Measurements from ENCODE around the gene SMPDL3A.

Gene SMPDL3A

DNA sequence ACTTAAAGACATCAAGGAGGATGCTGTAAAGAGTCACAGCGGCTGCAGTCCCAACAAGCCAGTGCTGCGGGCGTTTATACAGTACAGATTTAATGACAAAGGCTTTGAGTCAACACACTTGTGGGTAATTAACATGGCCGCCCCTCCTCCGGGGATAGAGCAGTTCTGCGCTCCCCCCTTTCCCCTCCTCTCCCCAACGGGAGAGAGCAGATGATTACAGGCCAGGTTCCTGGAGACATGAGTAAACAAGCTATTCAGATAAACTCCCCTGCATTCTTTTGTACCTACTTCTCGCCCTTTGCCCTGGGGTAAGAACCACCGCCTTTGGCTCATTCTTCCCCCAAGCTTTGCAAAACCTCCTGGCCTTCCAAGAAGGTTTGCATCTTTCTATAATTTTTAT, 33.2 kb upstream of the SMPDL3A start:
- DNase-seq (no peak), ATAC-seq (ENCODE audit: insufficient read depth, low read depth) (no peak)
- Histone ChIP-seq H2AFZ (ENCODE audit: low read depth, low read length) (no peak overlapping the region), H3K4me2 (ENCODE audit: insufficient read depth, low read length) (no peak overlapping the region), H3K9me3 (ENCODE audit: insufficient read depth, low read length, severe bottlenecking) (no peaks in the 10 kb centered on the region), H3K4me1 (ENCODE audit: insufficient read depth, low read length) (peaks cover 18% of the 10 kb centered on the region), H3K36me3 (ENCODE audit: insufficient read depth, low read length) (no peaks in the 10 kb centered on the region), H3K27ac (ENCODE audit: low read length) (no peak overlapping the region), H3K4me3 (ENCODE audit: low read depth in 1 of 2, low read length in 2 of 2) (no peak overlapping the region), H3K79me2 (ENCODE audit: insufficient read depth, low read length) (no peaks in the 10 kb centered on the region), H3K9ac (ENCODE audit: low read depth, low read length) (no peak overlapping the region), H3K27me3 (ENCODE audit: insufficient read depth, low read length, poor library complexity) (no peaks in the 10 kb centered on the region), H4K20me1 (ENCODE audit: insufficient read depth, low read length) (no peaks in the 10 kb centered on the region)
- TF ChIP-seq, protein P1, sequence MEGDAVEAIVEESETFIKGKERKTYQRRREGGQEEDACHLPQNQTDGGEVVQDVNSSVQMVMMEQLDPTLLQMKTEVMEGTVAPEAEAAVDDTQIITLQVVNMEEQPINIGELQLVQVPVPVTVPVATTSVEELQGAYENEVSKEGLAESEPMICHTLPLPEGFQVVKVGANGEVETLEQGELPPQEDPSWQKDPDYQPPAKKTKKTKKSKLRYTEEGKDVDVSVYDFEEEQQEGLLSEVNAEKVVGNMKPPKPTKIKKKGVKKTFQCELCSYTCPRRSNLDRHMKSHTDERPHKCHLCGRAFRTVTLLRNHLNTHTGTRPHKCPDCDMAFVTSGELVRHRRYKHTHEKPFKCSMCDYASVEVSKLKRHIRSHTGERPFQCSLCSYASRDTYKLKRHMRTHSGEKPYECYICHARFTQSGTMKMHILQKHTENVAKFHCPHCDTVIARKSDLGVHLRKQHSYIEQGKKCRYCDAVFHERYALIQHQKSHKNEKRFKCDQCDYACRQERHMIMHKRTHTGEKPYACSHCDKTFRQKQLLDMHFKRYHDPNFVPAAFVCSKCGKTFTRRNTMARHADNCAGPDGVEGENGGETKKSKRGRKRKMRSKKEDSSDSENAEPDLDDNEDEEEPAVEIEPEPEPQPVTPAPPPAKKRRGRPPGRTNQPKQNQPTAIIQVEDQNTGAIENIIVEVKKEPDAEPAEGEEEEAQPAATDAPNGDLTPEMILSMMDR (IDR thresholded peaks at IDR 0.05; ENCODE audit: borderline replicate concordance, extremely low read depth, low read length, poor library complexity, severe bottlenecking), result no peak
- TF ChIP-seq EZH2 (IDR thresholded peaks at IDR 0.05; ENCODE audit: borderline replicate concordance, low read depth, low read length, severe bottlenecking), result no peak

DNA sequence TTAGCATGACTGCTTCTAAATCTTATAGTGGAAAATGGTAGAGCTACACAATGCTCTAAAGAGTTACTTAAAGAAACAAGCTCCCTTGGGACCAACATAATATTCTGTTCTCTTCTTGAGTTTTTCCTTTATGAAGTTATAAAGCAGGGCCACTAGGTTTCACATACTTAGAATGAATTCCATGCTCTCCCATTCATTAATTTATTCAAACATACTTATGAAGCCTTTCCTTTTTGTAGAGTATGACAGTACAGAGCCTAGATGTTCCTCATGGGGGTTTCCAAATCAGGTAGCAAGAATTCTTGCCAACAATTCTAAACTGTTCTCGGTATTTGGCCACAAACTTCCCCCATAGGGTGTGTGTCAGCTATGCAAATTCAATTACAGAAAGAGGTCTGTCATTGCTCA, 30.1 kb upstream of the SMPDL3A start:
- Histone ChIP-seq H3K4me3 (ENCODE audit: low read depth in 1 of 2, low read length in 2 of 2) (no peak overlapping the region), H3K9me3 (ENCODE audit: insufficient read depth, low read length, severe bottlenecking) (no peaks in the 10 kb centered on the region), H4K20me1 (ENCODE audit: insufficient read depth, low read length) (no peaks in the 10 kb centered on the region), H3K9ac (ENCODE audit: low read depth, low read length) (no peak overlapping the region), H3K79me2 (ENCODE audit: insufficient read depth, low read length) (no peaks in the 10 kb centered on the region), H3K27me3 (ENCODE audit: insufficient read depth, low read length, poor library complexity) (no peaks in the 10 kb centered on the region), H3K36me3 (ENCODE audit: insufficient read depth, low read length) (no peaks in the 10 kb centered on the region), H2AFZ (ENCODE audit: low read depth, low read length) (no peak overlapping the region), H3K4me2 (ENCODE audit: insufficient read depth, low read length) (no peak overlapping the region), H3K27ac (ENCODE audit: low read length) (no peak overlapping the region), H3K4me1 (ENCODE audit: insufficient read depth, low read length) (no peaks in the 10 kb centered on the region; the same call in 1 of the 2 replicates)
- no peak for DNase-seq
- TF ChIP-seq, protein P1 (IDR thresholded peaks at IDR 0.05; ENCODE audit: borderline replicate concordance, extremely low read depth, low read length, poor library complexity, severe bottlenecking), result no peak
- TF ChIP-seq EZH2 (IDR thresholded peaks at IDR 0.05; ENCODE audit: borderline replicate concordance, low read depth, low read length, severe bottlenecking), result no peak
- no peak for ATAC-seq (ENCODE audit: insufficient read depth, low read depth)

DNA sequence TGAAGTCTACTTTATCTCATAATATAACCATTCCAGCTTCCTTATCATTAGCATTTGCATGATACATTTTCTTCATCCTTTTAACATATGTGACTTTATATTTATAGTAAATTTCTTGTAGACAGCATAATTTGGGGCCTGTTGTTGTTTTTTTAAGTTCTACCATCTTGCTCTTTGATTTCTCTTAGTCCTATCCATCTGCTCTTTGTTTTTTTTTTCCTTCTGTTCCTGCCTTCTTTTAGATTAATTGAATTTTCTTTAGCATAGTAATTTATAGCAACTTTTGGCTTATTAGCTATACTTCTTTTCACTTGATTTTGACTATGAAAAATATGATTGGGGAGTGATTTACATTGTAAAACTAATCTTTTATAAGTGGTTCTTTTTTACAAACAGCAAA, 28.7 kb upstream of the SMPDL3A start:
- Histone ChIP-seq H3K36me3 (ENCODE audit: insufficient read depth, low read length) (no peaks in the 10 kb centered on the region), H3K4me3 (ENCODE audit: low read depth in 1 of 2, low read length in 2 of 2) (no peak overlapping the region), H3K79me2 (ENCODE audit: insufficient read depth, low read length) (no peaks in the 10 kb centered on the region), H2AFZ (ENCODE audit: low read depth, low read length) (no peak overlapping the region), H3K9ac (ENCODE audit: low read depth, low read length) (no peak overlapping the region), H3K9me3 (ENCODE audit: insufficient read depth, low read length, severe bottlenecking) (no peaks in the 10 kb centered on the region), H3K4me2 (ENCODE audit: insufficient read depth, low read length) (no peak overlapping the region), H3K27ac (ENCODE audit: low read length) (no peak overlapping the region), H3K27me3 (ENCODE audit: insufficient read depth, low read length, poor library complexity) (no peaks in the 10 kb centered on the region), H3K4me1 (ENCODE audit: insufficient read depth, low read length) (no peaks in the 10 kb centered on the region), H4K20me1 (ENCODE audit: insufficient read depth, low read length) (no peaks in the 10 kb centered on the region)
- ATAC-seq (ENCODE audit: insufficient read depth, low read depth), result no peak
- no peak for TF ChIP-seq EZH2 (IDR thresholded peaks at IDR 0.05; ENCODE audit: borderline replicate concordance, low read depth, low read length, severe bottlenecking)
- TF ChIP-seq, protein P1 (IDR thresholded peaks at IDR 0.05; ENCODE audit: borderline replicate concordance, extremely low read depth, low read length, poor library complexity, severe bottlenecking), result no peak
- DNase-seq, result no peak

DNA sequence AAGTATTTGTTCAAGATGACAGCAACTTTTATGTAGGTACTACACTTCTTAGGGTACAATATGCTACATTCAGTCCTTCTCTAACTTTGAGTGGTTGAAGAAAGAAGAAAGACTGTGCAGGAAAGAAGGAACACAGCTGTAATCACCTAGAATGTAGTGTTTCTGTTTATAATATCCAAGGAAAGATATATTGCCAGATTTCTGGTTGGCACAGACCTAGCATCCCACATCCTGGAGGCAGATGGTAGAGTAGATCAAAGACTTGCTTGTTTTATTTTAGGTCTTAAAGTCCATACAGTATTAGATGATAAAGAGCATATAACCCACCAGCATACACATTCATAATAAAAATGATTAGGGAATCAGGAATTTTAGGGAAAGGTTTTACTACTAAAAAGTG, 22.8 kb upstream of the SMPDL3A start:
- DNase-seq, result no peak
- Histone ChIP-seq H4K20me1 (ENCODE audit: insufficient read depth, low read length) (no peaks in the 10 kb centered on the region), H3K4me2 (ENCODE audit: insufficient read depth, low read length) (no peak overlapping the region), H3K27ac (ENCODE audit: low read length) (no peak overlapping the region), H3K27me3 (ENCODE audit: insufficient read depth, low read length, poor library complexity) (no peaks in the 10 kb centered on the region), H3K9me3 (ENCODE audit: insufficient read depth, low read length, severe bottlenecking) (no peaks in the 10 kb centered on the region), H3K4me3 (ENCODE audit: low read depth in 1 of 2, low read length in 2 of 2) (no peak overlapping the region), H2AFZ (ENCODE audit: low read depth, low read length) (no peak overlapping the region; the same call in 1 of the 2 replicates), H3K36me3 (ENCODE audit: insufficient read depth, low read length) (no peaks in the 10 kb centered on the region), H3K79me2 (ENCODE audit: insufficient read depth, low read length) (no peaks in the 10 kb centered on the region), H3K9ac (ENCODE audit: low read depth, low read length) (no peak overlapping the region), H3K4me1 (ENCODE audit: insufficient read depth, low read length) (no peaks in the 10 kb centered on the region)
- TF ChIP-seq EZH2 (IDR thresholded peaks at IDR 0.05; ENCODE audit: borderline replicate concordance, low read depth, low read length, severe bottlenecking), result no peak
- TF ChIP-seq, protein P1 (IDR thresholded peaks at IDR 0.05; ENCODE audit: borderline replicate concordance, extremely low read depth, low read length, poor library complexity, severe bottlenecking), result no peak
- no peak for ATAC-seq (ENCODE audit: insufficient read depth, low read depth)

Data from DND-41 (cell line).